HepG2 (cell line): ENCODE data around the gene BCAS3. TPM values are rescaled to one million over a fixed set of nuclear protein-coding genes. Genes with fewer than 3 reads are reported as not detected.

Source experiments
- CHD4 ChIP-seq: fragments of 200-600 bp; sonication (generic); IDR thresholded peaks from 2 replicates; pipeline ENCODE4 v1.7.0; 2017; ENCODE audit warnings: mild to moderate bottlenecking, low read length, borderline replicate concordance
- FOXJ3 ChIP-seq: sonication (generic); formaldehyde crosslinking; IDR thresholded peaks from 2 replicates; pipeline ENCODE4 v1.4.0; 2020; ENCODE audit warnings: missing genetic modification reagents, mild to moderate bottlenecking, borderline replicate concordance
- FOXK1 ChIP-seq: sonication (generic); formaldehyde crosslinking; IDR thresholded peaks from 2 replicates; pipeline ENCODE4 v1.4.0; 2020; ENCODE audit warnings: low read depth, missing genetic modification reagents, borderline replicate concordance
- FOXO1 ChIP-seq: sonication (generic); formaldehyde crosslinking; IDR thresholded peaks from 2 replicates; pipeline ENCODE4 v1.4.0; 2020; ENCODE audit warnings: missing genetic modification reagents
- KDM6A ChIP-seq: IDR thresholded peaks from 2 replicates; pipeline ENCODE4 v1.6.1; 2016; ENCODE audit warnings: low read depth
- ONECUT2 ChIP-seq: sonication (generic); formaldehyde crosslinking; IDR thresholded peaks from 2 replicates; pipeline ENCODE4 v1.4.0; 2020; ENCODE audit warnings: missing genetic modification reagents
- PITX1 ChIP-seq: sonication (generic); formaldehyde crosslinking; IDR thresholded peaks from 2 replicates; pipeline ENCODE4 v1.5.1; 2020; ENCODE audit warnings: mild to moderate bottlenecking, missing genetic modification reagents
- STAT6 ChIP-seq: sonication (generic); formaldehyde crosslinking; IDR thresholded peaks from 2 replicates; pipeline ENCODE4 v1.4.0; 2020; ENCODE audit warnings: missing genetic modification reagents, mild to moderate bottlenecking, borderline replicate concordance
- SYNCRIP ChIP-seq: fragments of 200-400 bp; formaldehyde crosslinking; IDR thresholded peaks from 2 replicates; pipeline ENCODE4 v1.6.1; 2018; ENCODE audit warnings: mild to moderate bottlenecking, low read depth, low read length; ENCODE audit not compliant: insufficient read depth
- TBP ChIP-seq: sonication (generic); formaldehyde crosslinking; IDR thresholded peaks from 2 replicates; pipeline ENCODE4 v1.5.0; 2020; ENCODE audit warnings: missing genetic modification reagents
- THAP11 ChIP-seq: IDR thresholded peaks from 2 replicates; pipeline ENCODE4 v1.6.1; 2016; ENCODE audit warnings: missing biosample characterization, missing genetic modification reagents
- ZKSCAN8 ChIP-seq: IDR thresholded peaks from 2 replicates; pipeline ENCODE4 v1.6.1; 2016; ENCODE audit warnings: borderline replicate concordance, missing genetic modification reagents, missing compliant biosample characterization
- ZMAT5 ChIP-seq: sonication (generic); formaldehyde crosslinking; IDR thresholded peaks from 2 replicates; pipeline ENCODE4 v1.5.0; 2020; ENCODE audit warnings: mild to moderate bottlenecking, low read depth, missing genetic modification reagents, borderline replicate concordance
- ZNF160 ChIP-seq: sonication (generic); formaldehyde crosslinking; IDR thresholded peaks from 2 replicates; pipeline ENCODE4 v1.8.0; 2022; ENCODE audit warnings: mild to moderate bottlenecking, inconsistent platforms, missing genetic modification reagents
- polyA plus RNA-seq, 8 experiments: library from polyadenylated mRNA; depleted of rRNA in 3 of 8; stranded (reverse) in 7 of 8; unstranded in 1 of 8; fragments of >200 nt; fragmentation: Illumina TruSeq in 4 of 8; extraction: Trizol in 4 of 8; gene quantifications; 2 replicates each; pipeline versions ENCODE4 v1.2.1 to v1.2.3, GENCODE V29; 2011 to 2016; ENCODE audit warnings: low read depth in 4 of 8, missing spikeins in 1 of 8, mixed read lengths in 1 of 8; ENCODE audit not compliant: insufficient read depth in 1 of 8
- total RNA-seq, 5 experiments: library from RNA; depleted of rRNA; stranded (reverse); fragments of >200 nt; fragmentation: Illumina TruSeq; extraction: Trizol; gene quantifications; 2 replicates each; pipeline ENCODE4 v1.2.3, GENCODE V29; 2016; ENCODE audit warnings: low read depth in 1 of 5
- TF ChIP-seq, protein P1 (sequence below): sonication (generic); formaldehyde crosslinking; IDR thresholded peaks from 2 replicates; pipeline ENCODE4 v1.5.0; 2020; ENCODE audit warnings: missing genetic modification reagents
- TF ChIP-seq, protein P2 (sequence below): fragments of 450-650 bp; IDR thresholded peaks from 2 replicates; pipeline ENCODE4 v1.6.1; 2017; ENCODE audit warnings: mild to moderate bottlenecking
- TF ChIP-seq, protein P3 (sequence below): IDR thresholded peaks from 2 replicates; pipeline ENCODE4 v1.6.1; 2016

The BCAS3 gene
- total and polyA plus RNA-seq, 2 of the 13 experiments (the other 11 are each of a cell fraction or from before 2014, with no cell fraction given) = 10.7 to 11.2 TPM

DNA sequence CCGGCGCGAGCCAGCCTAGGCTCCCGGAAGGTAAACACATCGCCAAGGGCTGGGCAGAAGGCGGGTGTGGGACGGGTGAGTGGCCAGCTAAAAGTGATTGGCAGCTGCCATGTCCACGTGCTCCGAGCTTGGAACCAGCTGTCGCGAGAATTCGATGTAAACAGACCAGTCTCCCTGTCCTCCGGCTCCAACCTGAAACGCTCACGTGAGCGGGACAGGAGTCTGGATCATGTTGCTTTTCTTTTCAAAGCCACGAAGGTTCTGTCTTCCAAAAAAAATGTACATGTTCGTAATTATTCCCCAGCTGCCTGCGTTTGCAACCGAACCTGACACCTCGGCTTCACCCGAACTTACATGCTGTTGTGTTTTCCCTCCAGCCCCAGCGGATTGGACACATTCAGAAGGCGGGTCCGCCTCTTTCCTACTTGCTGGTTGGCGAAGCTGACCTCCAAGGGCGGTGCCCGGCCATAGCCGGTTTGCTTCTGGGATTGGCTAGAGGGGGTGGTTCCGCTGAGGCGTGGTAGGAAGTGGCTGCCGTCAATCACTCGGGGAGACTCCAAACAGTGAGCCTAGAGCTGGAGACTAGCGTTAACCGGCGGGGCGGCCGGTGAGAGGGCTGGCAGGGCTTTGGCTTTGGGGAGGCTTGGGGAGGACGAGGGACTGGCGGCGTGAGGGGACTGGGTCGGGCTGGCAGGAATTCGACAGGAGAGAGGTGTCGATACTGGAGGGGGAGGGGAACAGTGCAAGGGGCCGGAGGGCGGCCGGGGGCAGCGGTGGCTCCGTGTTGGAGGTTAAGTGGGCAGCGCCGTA, at the start of gene BCAS3 (continued):
- TF ChIP-seq, protein P1, sequence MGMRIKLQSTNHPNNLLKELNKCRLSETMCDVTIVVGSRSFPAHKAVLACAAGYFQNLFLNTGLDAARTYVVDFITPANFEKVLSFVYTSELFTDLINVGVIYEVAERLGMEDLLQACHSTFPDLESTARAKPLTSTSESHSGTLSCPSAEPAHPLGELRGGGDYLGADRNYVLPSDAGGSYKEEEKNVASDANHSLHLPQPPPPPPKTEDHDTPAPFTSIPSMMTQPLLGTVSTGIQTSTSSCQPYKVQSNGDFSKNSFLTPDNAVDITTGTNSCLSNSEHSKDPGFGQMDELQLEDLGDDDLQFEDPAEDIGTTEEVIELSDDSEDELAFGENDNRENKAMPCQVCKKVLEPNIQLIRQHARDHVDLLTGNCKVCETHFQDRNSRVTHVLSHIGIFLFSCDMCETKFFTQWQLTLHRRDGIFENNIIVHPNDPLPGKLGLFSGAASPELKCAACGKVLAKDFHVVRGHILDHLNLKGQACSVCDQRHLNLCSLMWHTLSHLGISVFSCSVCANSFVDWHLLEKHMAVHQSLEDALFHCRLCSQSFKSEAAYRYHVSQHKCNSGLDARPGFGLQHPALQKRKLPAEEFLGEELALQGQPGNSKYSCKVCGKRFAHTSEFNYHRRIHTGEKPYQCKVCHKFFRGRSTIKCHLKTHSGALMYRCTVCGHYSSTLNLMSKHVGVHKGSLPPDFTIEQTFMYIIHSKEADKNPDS (CRISPR knock-in tag) = no peak
- TF ChIP-seq KDM6A (CRISPR knock-in tag) (no peak), TBP (CRISPR knock-in tag) (no peak), ONECUT2 (CRISPR knock-in tag) (no peak), ZKSCAN8 (CRISPR knock-in tag) (peak; percentile 48), FOXJ3 (CRISPR knock-in tag) (peak; percentile 96), THAP11 (CRISPR knock-in tag) (peak; percentile 89), FOXK1 (peak; percentile 100), STAT6 (peak; percentile 99), CHD4 (peak; percentile 71; the same call in 1 of the 2 replicates), FOXO1 (CRISPR knock-in tag) (peak; percentile 88), ZMAT5 (CRISPR knock-in tag) (no peak), ZNF160 (CRISPR knock-in tag) (no peak), SYNCRIP (no peak), PITX1 (CRISPR knock-in tag) (peak; percentile 53)
- TF ChIP-seq, protein P2, sequence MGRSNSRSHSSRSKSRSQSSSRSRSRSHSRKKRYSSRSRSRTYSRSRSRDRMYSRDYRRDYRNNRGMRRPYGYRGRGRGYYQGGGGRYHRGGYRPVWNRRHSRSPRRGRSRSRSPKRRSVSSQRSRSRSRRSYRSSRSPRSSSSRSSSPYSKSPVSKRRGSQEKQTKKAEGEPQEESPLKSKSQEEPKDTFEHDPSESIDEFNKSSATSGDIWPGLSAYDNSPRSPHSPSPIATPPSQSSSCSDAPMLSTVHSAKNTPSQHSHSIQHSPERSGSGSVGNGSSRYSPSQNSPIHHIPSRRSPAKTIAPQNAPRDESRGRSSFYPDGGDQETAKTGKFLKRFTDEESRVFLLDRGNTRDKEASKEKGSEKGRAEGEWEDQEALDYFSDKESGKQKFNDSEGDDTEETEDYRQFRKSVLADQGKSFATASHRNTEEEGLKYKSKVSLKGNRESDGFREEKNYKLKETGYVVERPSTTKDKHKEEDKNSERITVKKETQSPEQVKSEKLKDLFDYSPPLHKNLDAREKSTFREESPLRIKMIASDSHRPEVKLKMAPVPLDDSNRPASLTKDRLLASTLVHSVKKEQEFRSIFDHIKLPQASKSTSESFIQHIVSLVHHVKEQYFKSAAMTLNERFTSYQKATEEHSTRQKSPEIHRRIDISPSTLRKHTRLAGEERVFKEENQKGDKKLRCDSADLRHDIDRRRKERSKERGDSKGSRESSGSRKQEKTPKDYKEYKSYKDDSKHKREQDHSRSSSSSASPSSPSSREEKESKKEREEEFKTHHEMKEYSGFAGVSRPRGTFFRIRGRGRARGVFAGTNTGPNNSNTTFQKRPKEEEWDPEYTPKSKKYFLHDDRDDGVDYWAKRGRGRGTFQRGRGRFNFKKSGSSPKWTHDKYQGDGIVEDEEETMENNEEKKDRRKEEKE = no peak
- TF ChIP-seq, protein P3, sequence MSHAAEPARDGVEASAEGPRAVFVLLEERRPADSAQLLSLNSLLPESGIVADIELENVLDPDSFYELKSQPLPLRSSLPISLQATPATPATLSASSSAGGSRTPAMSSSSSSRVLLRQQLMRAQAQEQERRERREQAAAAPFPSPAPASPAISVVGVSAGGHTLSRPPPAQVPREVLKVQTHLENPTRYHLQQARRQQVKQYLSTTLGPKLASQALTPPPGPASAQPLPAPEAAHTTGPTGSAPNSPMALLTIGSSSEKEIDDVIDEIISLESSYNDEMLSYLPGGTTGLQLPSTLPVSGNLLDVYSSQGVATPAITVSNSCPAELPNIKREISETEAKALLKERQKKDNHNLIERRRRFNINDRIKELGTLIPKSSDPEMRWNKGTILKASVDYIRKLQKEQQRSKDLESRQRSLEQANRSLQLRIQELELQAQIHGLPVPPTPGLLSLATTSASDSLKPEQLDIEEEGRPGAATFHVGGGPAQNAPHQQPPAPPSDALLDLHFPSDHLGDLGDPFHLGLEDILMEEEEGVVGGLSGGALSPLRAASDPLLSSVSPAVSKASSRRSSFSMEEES (CRISPR knock-in tag) = peak; percentile 87; the same call in 1 of the 2 replicates
